Colonic mucosa (tissue), 4 donors: ENCODE results near the gene SARNP. TPM values are rescaled to one million over a fixed set of nuclear protein-coding genes. Genes with fewer than 3 reads are reported as not detected.

ENCODE experiments used
- DNase-seq: peaks from one replicate; pipeline ENCODE4 v3.0.0-alpha.2; 2020
- H3K27ac ChIP-seq: fragments of 200-600 bp; one replicate; pipeline ENCODE4 v1.8.0; 2021
- H3K27me3 ChIP-seq: fragments of 200-600 bp; one replicate; pipeline ENCODE4 v1.8.0; 2021
- H3K36me3 ChIP-seq: fragments of 200-600 bp; one replicate; pipeline ENCODE4 v1.8.0; 2021
- H3K4me1 ChIP-seq: fragments of 200-600 bp; one replicate; pipeline ENCODE4 v1.8.0; 2021; ENCODE audit warnings: mild to moderate bottlenecking
- H3K4me3 ChIP-seq: fragments of 200-600 bp; one replicate; pipeline ENCODE4 v1.8.0; 2021
- H3K9ac ChIP-seq, 2 donors: one replicate each; pipeline ENCODE4 v1.7.0; 2013; ENCODE audit warnings: control low read depth in 2 of 2, low read depth in 2 of 2, low read length in 2 of 2
- H3K9me3 ChIP-seq: fragments of 200-600 bp; one replicate; pipeline ENCODE4 v1.8.0; 2021
- CTCF ChIP-seq: fragments of 200-600 bp; IDR thresholded peaks from one replicate; pipeline ENCODE4 v1.8.0; 2022; ENCODE audit warnings: antibody characterized with exemption, mild to moderate bottlenecking
- intact Hi-C: fragments of 100-400 bp; cut with DNase I; formaldehyde crosslinking; loops from one replicate; pipeline ENCODE4 v1.14.1; 2022
- total RNA-seq, 2 donors: library from RNA; stranded (reverse); fragmentation: NEBNext Ultra II Directional in 1 of 2; extraction: Animal tissue kit (Norgen Biotek cat#: 25700) in 1 of 2; gene quantifications; one replicate each; pipeline ENCODE4 v1.2.1, GENCODE V29; 2021
- donor health status: healthy.
- donor health status: DM: no; HTN: no; CAD: no.
- donor health status: DM: no; HTN: no; CAD: no.

SARNP gene
- total RNA-seq, 2 donors from 2014 or later = 52.3 to 53.0 TPM

- Histone ChIP-seq H3K4me1 (no peaks in the 10 kb centered on the region), H3K4me3 (no peak overlapping the region), H3K9ac (peak overlapping the region; percentile 16 to 39), H3K27me3 (no peaks in the 10 kb centered on the region), H3K9me3 (no peaks in the 10 kb centered on the region), H3K27ac (peak overlapping the region; percentile 58), H3K36me3 (no peaks in the 10 kb centered on the region)
- no peak for TF ChIP-seq CTCF
- intact Hi-C loops = no loop called here
- peak; percentile 72 for DNase-seq
Observed at GRCh38 chr12:55847603-55848291, 30.2 kb upstream of the SARNP start.

- H3K27me3 ChIP-seq = no peaks in the 10 kb centered on the region
- intact Hi-C loops = no loop called here
- no peaks in the 10 kb centered on the region for H3K4me1 ChIP-seq
- H3K4me3 ChIP-seq = no peak overlapping the region
- no peak for DNase-seq
- no peak for TF ChIP-seq CTCF
- no peaks in the 10 kb centered on the region for H3K36me3 ChIP-seq
- no peaks in the 10 kb centered on the region for H3K9me3 ChIP-seq
- peak overlapping the region in 1 of 2 donors; percentile 16 for H3K9ac ChIP-seq
- peak overlapping the region; percentile 58 for H3K27ac ChIP-seq
Observed at GRCh38 chr12:55847033-55847432, 29.5 kb upstream of the SARNP start.

- no peaks in the 10 kb centered on the region for H3K9me3 ChIP-seq
- intact Hi-C loops = no loop called here
- H3K4me3 ChIP-seq = no peak overlapping the region
- DNase-seq = no peak
- no peak overlapping the region for H3K27ac ChIP-seq
- TF ChIP-seq CTCF = no peak
- H3K27me3 ChIP-seq = no peaks in the 10 kb centered on the region
- H3K4me1 ChIP-seq = no peaks in the 10 kb centered on the region
- H3K9ac ChIP-seq = no peak overlapping the region
- no peaks in the 10 kb centered on the region for H3K36me3 ChIP-seq
Observed at GRCh38 chr12:55845785-55846496, 28.4 kb upstream of the SARNP start.

GRCh38 chr12:55845361-55845760 lies 27.8 kb upstream of the SARNP start:
- H3K27ac ChIP-seq = no peak overlapping the region
- no peaks in the 10 kb centered on the region for H3K9me3 ChIP-seq
- no peaks in the 10 kb centered on the region for H3K4me1 ChIP-seq
- DNase-seq = no peak
- no peaks in the 10 kb centered on the region for H3K36me3 ChIP-seq
- no peak overlapping the region for H3K4me3 ChIP-seq
- H3K27me3 ChIP-seq = no peaks in the 10 kb centered on the region
- intact Hi-C loops = no loop called here
- TF ChIP-seq CTCF = no peak
- H3K9ac ChIP-seq = no peak overlapping the region

- no peak overlapping the region for H3K27ac ChIP-seq
- no peak for DNase-seq
Observed at GRCh38 chr12:55844961-55845360, 27.4 kb upstream of the SARNP start.

More at GRCh38 chr12:55844961-55845360, 27.4 kb upstream of the SARNP start:
- Histone ChIP-seq H3K27me3 (no peaks in the 10 kb centered on the region), H3K4me3 (no peak overlapping the region), H3K9ac (no peak overlapping the region), H3K9me3 (no peaks in the 10 kb centered on the region), H3K4me1 (no peaks in the 10 kb centered on the region), H3K36me3 (no peaks in the 10 kb centered on the region)
- no peak for TF ChIP-seq CTCF
- intact Hi-C loops = no loop called here
